HL-60 (cell line): ENCODE results near the gene CLEC14A.

Experiments used
- DNase-seq, 2 experiments: peaks; one replicate each; pipeline ENCODE4 v3.0.0-alpha.2; 2010 to 2020; ENCODE audit warnings: low read depth in 1 of 2, low spot score in 1 of 2
- H3K27ac ChIP-seq: fragments of 250-450 bp; sonication (Bioruptor Pico); replicated peaks from 2 replicates; pipeline ENCODE4 v1.5.1; 2020; ENCODE audit warnings: mild to moderate bottlenecking, moderate library complexity
- H3K27me3 ChIP-seq: fragments of 250-450 bp; sonication (Bioruptor Pico); 2 replicates; pipeline ENCODE4 v1.5.1; 2021; ENCODE audit warnings: mild to moderate bottlenecking, moderate library complexity; ENCODE audit not compliant: insufficient read depth, poor library complexity, severe bottlenecking
- H3K4me3 ChIP-seq: replicated peaks from 2 replicates; pipeline ENCODE4 v1.5.1; 2011; ENCODE audit warnings: mild to moderate bottlenecking, control low read depth, low read length; ENCODE audit not compliant: insufficient read depth
- CTCF ChIP-seq: IDR thresholded peaks from one replicate; pipeline ENCODE4 v1.5.1; 2011; ENCODE audit warnings: low read length, control low read depth, inconsistent platforms; ENCODE audit not compliant: insufficient read depth
- GABPA ChIP-seq: IDR thresholded peaks from 2 replicates; pipeline ENCODE4 v1.6.1; 2012; ENCODE audit warnings: low read depth
- POLR2AphosphoS5 ChIP-seq: IDR thresholded peaks from 2 replicates; pipeline ENCODE4 v1.6.1; 2012; ENCODE audit warnings: low read depth
- SPI1 ChIP-seq: IDR thresholded peaks from 2 replicates; pipeline ENCODE4 v1.6.1; 2012; ENCODE audit warnings: low read depth, mild to moderate bottlenecking, borderline replicate concordance
- TF ChIP-seq, protein P1 (sequence below): IDR thresholded peaks from 2 replicates; pipeline ENCODE4 v1.6.1; 2012; ENCODE audit warnings: low read depth; ENCODE audit not compliant: insufficient replicate concordance

Gene CLEC14A

DNA sequence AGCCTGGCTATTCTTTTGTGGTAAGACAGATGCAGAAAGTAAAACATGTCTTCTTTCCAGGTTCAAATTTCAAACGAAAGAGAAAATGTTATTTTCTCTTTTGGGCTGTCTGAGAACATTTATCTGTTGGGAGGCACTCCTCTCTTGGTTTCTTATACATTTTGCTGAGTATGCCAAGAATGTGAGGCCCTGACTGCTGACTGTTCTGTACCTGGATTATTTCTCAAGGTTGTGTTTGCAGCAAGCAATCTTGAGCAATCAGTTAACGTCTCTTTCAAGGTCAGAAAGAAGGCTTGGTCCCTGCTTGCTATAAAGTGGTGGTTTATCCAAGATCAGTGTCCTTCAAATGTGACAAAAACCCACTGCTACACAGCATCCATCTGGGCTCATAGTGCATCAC is 38.3 kb downstream of the CLEC14A start:
- H3K4me3 ChIP-seq = no peak overlapping the region

DNA sequence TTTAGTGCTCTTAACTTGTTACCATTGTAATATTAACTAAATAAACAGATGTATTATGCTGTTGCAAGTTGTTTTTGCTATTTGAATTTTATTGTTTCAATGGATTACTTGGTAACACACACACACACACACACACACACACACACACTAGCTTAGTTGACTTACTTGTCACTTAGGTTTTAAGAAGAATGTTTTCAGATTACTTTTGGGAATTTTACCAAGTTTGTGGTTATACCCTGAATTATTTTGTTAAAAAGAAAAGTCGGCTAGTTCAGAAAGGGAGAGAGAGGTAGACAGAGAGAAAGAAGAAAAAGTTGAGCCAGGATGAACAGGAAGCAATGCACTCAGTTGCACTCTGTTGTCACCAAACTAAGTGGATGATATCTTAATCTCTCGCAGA is 42.9 kb downstream of the CLEC14A start:
- DNase-seq = no peak
- Histone ChIP-seq H3K4me3 (no peak overlapping the region), H3K27me3 (peaks cover 16% of the 10 kb centered on the region), H3K27ac (no peak overlapping the region)
- TF ChIP-seq GABPA (no peak), SPI1 (no peak), POLR2AphosphoS5 (no peak), CTCF (no peak)
- TF ChIP-seq, protein P1, sequence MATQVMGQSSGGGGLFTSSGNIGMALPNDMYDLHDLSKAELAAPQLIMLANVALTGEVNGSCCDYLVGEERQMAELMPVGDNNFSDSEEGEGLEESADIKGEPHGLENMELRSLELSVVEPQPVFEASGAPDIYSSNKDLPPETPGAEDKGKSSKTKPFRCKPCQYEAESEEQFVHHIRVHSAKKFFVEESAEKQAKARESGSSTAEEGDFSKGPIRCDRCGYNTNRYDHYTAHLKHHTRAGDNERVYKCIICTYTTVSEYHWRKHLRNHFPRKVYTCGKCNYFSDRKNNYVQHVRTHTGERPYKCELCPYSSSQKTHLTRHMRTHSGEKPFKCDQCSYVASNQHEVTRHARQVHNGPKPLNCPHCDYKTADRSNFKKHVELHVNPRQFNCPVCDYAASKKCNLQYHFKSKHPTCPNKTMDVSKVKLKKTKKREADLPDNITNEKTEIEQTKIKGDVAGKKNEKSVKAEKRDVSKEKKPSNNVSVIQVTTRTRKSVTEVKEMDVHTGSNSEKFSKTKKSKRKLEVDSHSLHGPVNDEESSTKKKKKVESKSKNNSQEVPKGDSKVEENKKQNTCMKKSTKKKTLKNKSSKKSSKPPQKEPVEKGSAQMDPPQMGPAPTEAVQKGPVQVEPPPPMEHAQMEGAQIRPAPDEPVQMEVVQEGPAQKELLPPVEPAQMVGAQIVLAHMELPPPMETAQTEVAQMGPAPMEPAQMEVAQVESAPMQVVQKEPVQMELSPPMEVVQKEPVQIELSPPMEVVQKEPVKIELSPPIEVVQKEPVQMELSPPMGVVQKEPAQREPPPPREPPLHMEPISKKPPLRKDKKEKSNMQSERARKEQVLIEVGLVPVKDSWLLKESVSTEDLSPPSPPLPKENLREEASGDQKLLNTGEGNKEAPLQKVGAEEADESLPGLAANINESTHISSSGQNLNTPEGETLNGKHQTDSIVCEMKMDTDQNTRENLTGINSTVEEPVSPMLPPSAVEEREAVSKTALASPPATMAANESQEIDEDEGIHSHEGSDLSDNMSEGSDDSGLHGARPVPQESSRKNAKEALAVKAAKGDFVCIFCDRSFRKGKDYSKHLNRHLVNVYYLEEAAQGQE = no peak

More for the DNA sequence above, 38.3 kb downstream of the CLEC14A start:
- Histone ChIP-seq H3K27ac (no peak overlapping the region), H3K27me3 (no peaks in the 10 kb centered on the region)
- TF ChIP-seq POLR2AphosphoS5 = no peak
- TF ChIP-seq GABPA = no peak
- TF ChIP-seq SPI1 = no peak
- no peak for TF ChIP-seq CTCF
- TF ChIP-seq, protein P1 = no peak
- DNase-seq = no peak

DNA sequence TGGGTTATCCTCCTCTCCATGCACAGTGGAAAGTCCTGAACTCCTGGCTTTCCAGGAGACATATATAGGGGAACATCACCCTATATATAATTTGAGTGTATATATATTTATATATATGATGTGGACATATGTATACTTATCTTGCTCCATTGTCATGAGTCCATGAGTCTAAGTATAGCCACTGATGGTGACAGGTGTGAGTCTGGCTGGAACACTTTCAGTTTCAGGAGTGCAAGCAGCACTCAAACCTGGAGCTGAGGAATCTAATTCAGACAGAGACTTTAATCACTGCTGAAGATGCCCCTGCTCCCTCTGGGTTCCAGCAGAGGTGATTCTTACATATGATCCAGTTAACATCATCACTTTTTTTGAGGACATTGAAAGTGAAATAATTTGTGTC is 43.8 kb downstream of the CLEC14A start:
- H3K27me3 ChIP-seq = peaks cover 17% of the 10 kb centered on the region
- DNase-seq = no peak
- no peak overlapping the region for H3K4me3 ChIP-seq
- H3K27ac ChIP-seq = no peak overlapping the region
- TF ChIP-seq GABPA (no peak), CTCF (no peak), SPI1 (no peak), POLR2AphosphoS5 (no peak)
- TF ChIP-seq, protein P1 = no peak
